ENCODE results near the gene SMARCAL1.

The SMARCAL1 gene

GRCh38 chr2:216428618-216429350, 16.5 kb downstream of the SMARCAL1 start:
- DNase-seq, result no peak

- DNase-seq, result no peak
Measured at GRCh38 chr2:216429428-216429827, 17.1 kb downstream of the SMARCAL1 start.

- no peak for DNase-seq
Measured at GRCh38 chr2:216430811-216431530, 18.7 kb downstream of the SMARCAL1 start.

GRCh38 chr2:216431531-216431856, 19.2 kb downstream of the SMARCAL1 start:
- DNase-seq, result no peak

GRCh38 chr2:216436383-216436782, 24.1 kb downstream of the SMARCAL1 start:
- peak; percentile 69 for DNase-seq

- DNase-seq, result no peak
Measured at GRCh38 chr2:216441308-216442010, 29.2 kb downstream of the SMARCAL1 start.

GRCh38 chr2:216445501-216445900, 33.2 kb downstream of the SMARCAL1 start:
- no peak for DNase-seq

GRCh38 chr2:216446343-216446742, 34.1 kb downstream of the SMARCAL1 start:
- DNase-seq, result no peak

GRCh38 chr2:216447293-216447692, 35.0 kb downstream of the SMARCAL1 start:
- no peak for DNase-seq

- DNase-seq, result no peak
Measured at GRCh38 chr2:216448829-216449228, 36.5 kb downstream of the SMARCAL1 start.

- DNase-seq, result no peak
Measured at GRCh38 chr2:216450346-216450745, 38.1 kb downstream of the SMARCAL1 start.

GRCh38 chr2:216450784-216451183, 38.5 kb downstream of the SMARCAL1 start:
- DNase-seq, result no peak

- DNase-seq, result no peak
Measured at GRCh38 chr2:216453955-216454614, 41.8 kb downstream of the SMARCAL1 start.

GRCh38 chr2:216463148-216463547, 50.9 kb downstream of the SMARCAL1 start:
- DNase-seq, result no peak

- DNase-seq, result no peak
Measured at GRCh38 chr2:216464104-216464720, 51.9 kb downstream of the SMARCAL1 start.

- DNase-seq, result no peak
Measured at GRCh38 chr2:216465579-216466195, 53.4 kb downstream of the SMARCAL1 start.

- no peak for DNase-seq
Measured at GRCh38 chr2:216467845-216468244, 55.6 kb downstream of the SMARCAL1 start.

GRCh38 chr2:216469661-216470060, 57.4 kb downstream of the SMARCAL1 start:
- no peak for DNase-seq

GRCh38 chr2:216473187-216473586, 60.9 kb downstream of the SMARCAL1 start:
- no peak for DNase-seq

- DNase-seq, result no peak
Measured at GRCh38 chr2:216474925-216475670, 62.8 kb downstream of the SMARCAL1 start.

GRCh38 chr2:216475767-216476166, 63.5 kb downstream of the SMARCAL1 start:
- no peak for DNase-seq
